ENCODE data around the gene AGMAT.

- no peak for TF ChIP-seq CTCF (IDR thresholded peaks at IDR 0.05 in 8 of 11, conservative IDR thresholded peaks at IDR 0.05 in 3 of 11)
- no peak for TF ChIP-seq POLR2A (IDR thresholded peaks at IDR 0.05)
- no peak for TF ChIP-seq POLR2AphosphoS5 (IDR thresholded peaks at IDR 0.05)
Observed at GRCh38 chr1:15557594-15557993, 27.3 kb downstream of the AGMAT start.

Measured in spleen (tissue), 7 donors.